HG03520 (cell line): Measurements from ENCODE around the gene SPIRE1.
"Not testable (repeated sequence)": the region's sequence is repeated elsewhere in the genome, so short reads cannot be mapped to it uniquely, and the experiment has no call there.

Experiments
- ATAC-seq: cut with Tn5 transposase; IDR thresholded peaks from one replicate; pipeline ENCODE4 v1.9.1; 2021; ENCODE audit warnings: mild to moderate bottlenecking, moderate library complexity; ENCODE audit not compliant: unreplicated experiment

Gene SPIRE1

DNA sequence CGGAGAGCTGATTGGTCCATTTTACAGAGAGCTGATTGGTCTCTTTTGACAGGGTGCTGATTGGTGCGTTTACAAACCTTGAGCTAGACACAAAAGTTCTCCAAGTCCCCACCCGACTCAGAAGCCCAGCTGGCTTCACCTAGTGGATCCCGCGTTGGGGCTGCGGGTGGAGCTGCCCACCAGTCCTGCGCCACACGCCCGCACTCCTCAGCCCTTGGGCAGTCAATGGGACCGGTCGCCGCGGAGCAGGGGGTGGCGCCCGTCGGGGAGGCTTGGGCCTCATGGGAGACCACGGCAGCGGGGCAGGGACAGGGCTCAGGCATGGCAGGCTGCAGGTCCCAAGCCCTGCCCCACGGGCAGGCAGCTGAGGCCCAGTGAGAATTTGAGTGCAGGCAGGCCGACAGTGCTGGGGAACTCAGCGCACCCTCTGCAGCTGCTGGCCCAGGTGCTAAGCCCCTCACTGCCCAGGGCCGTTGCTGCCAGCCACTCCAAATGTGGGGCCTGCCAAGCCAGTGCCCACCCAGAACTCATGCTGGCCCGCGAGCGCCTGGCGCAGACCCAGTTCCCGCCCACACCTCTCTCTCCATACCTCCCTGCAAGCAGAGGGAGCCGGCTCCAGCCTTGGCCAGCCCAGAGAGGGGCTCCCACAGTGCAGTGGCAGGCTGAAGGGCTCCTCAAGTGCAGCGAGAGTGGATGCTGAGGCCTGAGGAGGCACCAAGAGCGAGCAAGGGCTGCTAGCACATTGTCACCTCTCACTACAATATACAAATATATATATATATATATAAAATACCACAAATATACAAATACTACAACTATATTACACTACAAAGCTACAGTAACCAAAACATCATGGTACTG, 100.7 kb downstream of the SPIRE1 start:
- no peak for ATAC-seq

DNA sequence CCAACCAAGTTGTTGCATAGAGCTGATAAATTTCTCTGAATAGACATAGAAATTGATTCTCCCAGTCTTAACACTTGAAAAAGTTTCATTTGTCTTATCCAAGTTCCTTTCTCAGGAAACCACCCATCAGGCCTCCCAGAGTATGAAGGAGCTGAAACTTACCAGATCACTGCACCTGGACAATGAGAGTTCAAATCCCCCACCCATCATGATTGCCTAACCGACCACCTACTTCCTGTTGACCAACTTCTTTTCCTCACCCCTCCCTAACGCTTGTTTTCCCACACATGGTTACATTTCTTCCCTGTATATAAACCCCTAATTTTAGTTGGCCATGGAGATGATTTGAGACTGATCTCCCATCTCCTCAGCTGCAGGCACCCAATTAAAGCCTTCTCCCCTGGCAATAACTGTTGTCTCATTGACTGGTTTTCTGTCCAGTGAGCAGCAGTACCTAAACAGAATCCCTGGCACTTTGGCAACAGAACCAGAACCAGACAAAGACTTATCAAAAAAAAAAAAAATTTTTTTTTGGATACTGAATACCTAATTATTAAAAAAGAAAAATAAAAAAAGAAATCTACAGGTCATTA, 103.0 kb downstream of the SPIRE1 start:
- no peak for ATAC-seq

DNA sequence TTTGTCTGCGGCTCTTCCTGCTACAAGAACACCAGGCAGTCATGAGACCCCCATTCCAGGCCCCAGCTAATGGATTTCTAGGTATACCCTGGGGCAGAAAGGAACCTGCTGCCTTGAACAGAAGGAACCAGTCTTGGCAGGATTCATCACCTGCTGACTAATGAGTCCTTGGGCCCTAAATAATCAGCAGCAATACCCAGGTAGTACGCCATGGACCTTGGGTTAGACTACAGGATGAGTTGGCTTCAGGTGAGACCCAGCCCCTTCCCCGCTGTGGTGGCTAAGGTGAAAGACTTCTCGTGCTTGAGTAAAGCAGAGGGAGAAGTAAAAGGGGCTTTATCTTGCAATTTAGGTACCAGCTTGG, 105.0 kb downstream of the SPIRE1 start:
- no peak for ATAC-seq

DNA sequence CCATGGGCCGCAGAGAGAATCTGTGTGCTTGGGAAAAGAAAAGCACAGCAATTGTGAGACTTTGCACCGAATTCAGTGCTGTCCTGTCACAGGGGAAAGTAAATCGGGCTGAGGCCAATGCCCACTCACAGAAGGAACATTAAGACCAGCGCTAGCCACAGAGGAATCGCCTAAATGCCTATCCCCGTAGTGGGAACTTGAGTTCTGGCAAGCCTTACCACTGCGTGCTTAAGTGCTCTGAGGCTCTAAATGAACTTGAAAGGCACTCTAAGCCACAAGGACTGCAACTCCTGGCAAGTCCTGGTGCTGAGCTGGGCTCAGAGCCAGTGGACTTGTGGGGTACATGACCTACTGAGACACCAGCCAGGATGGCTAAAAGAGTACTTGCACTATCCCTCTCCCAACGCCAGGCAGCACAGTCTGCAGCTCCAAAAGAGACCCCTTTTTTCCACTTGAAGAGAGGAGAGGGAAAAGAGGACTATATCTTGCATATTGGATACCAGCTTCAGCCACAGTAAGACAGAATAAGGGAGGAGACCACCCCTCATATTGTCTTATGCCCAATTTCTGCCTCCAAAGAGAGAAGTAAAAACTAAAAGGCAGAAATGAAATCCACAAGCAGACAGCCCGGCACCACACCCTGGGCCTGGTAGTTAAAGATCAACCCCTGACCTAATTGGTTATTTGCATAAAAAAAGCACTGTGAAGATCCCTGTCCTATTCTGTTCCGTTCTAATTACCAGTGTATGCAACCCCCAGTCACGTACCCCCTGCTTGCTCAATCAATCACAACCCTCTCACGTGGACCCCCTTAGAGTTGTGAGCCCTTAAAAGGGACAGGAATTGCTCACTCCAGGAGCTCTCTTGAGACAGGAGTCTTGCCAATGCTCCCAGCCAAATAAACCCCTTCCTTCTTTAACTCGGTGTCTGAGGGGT, 105.7 kb downstream of the SPIRE1 start:
- ATAC-seq: not testable (repeated sequence)

DNA sequence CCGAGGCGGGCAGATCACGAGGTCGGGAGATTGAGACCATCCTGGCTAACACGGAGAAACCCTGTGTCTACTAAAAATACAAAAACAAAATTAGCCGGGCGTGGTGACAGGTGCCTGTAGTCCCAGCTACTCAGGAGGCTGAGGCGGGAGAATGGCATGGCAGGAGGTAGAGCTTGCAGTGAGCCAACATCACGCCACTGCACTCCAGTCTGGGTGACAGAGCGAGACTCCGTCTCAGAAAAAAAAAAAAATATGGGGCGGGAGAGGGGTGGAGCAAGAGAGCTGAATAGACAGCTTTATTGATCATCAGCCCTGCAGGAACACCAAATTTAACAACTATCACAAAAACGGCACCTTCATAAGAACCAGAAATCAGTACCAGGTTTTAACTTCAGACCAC, 106.4 kb downstream of the SPIRE1 start:
- not testable (repeated sequence) for ATAC-seq

DNA sequence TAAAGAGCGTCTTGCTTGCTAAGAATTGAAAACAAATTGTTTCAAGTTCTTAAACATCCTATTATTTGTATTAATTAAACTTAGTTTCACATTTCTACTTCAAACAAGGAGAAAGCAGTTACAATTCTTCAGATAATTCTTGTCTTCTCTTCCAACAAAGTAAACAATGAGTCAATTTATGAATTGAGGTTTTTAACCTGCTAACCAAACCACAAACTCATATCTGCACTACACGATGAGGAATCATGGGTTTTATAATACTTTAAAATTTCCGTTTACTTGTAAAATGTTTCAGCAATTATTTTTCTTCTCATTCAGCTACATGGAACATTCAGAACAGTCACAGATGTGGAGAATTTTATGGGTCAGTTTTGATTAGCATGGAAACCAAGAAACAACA, 114.2 kb downstream of the SPIRE1 start:
- no peak for ATAC-seq

DNA sequence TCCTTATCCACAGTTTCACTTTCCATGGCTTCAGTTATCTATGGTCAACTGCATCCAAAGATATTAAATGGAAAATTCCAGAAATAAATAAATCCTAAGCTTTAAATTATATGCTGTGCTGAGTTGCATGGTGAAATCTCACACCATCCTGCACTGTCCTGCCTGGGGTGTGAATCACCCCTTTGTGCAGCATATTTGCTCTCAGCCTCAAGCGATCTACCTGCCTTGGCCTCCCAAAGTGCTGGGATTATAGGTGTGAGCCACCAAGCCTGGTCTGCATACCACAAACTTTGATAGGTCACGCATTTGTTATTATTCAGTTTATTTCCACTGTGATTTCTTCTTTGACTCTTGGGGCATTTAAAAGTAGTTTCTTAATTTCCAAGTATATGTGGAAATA, 117.2 kb downstream of the SPIRE1 start:
- no peak for ATAC-seq

DNA sequence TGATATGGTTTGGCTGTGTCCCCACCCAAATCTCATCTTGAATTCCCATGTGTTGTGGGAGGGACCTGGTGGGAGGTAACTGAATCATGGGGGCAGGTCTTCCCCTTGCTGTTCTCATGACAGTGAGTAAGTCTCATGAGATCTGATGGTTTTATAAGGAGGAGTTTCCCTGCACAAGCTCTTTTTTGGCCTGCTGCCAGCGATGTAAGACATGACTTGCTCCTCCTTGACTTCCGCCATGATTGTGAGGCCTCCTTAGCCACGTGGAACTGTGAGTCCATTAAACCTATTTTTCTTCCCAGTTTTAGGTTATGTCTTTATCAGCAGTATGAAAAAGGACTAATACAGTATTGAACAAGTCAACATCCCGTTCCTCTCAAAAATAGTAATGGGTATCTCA, 118.7 kb downstream of the SPIRE1 start:
- ATAC-seq: not testable (repeated sequence)

DNA sequence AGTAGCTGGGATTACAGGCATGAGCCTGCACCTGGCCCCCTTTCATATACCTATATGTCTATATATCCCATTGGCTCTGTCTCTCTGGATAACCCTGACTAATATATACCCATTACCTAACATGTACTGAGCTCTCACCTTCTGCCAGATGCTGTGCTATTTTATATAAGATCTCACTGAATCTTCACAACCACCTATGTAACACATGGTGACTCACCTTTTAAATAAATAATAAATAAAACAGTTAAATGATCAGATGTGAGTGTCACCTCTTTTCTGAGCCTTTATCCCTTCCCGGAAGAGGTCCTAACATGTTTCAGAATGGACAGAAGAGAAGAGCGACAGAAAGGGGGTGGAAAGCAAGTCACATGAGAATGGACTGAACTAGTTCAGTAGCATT, 123.1 kb downstream of the SPIRE1 start:
- ATAC-seq: no peak

DNA sequence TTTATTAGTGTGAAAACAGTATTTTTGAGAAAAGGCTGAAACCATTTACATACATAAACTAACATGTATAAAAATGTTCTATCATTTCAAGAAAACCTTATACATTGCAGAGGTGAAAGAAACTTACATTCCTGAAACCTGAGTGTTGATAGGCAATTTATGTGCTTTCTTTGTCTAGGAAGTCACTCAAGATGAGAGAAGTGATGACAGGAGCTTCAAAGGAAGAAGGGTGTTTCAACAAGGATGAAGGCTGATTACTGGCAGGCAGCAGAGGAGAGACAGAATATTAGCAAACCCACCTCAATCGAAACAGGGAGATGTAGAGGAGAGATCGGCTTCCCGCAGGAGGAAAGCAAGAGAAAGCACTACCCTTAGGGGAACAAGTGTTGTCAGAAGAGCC, 125.2 kb downstream of the SPIRE1 start:
- ATAC-seq: no peak

DNA sequence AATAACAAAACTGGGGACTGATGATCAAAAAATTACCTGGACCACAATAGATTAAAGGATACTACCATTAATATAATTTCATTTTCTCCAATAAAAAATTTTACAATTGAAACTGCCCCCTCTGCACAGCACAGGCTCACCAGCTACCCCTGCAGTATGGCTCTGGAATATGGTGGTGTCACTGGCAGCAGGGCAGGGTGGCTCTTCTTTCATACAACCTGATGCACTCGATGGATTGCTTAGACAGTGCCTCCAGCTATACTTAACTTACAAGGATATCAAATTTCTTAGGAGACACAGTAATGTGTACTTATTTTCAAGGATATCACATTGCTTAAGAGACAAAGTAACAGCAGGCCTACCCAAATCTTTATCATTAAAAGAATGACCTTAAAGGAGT, 126.2 kb downstream of the SPIRE1 start:
- no peak for ATAC-seq

DNA sequence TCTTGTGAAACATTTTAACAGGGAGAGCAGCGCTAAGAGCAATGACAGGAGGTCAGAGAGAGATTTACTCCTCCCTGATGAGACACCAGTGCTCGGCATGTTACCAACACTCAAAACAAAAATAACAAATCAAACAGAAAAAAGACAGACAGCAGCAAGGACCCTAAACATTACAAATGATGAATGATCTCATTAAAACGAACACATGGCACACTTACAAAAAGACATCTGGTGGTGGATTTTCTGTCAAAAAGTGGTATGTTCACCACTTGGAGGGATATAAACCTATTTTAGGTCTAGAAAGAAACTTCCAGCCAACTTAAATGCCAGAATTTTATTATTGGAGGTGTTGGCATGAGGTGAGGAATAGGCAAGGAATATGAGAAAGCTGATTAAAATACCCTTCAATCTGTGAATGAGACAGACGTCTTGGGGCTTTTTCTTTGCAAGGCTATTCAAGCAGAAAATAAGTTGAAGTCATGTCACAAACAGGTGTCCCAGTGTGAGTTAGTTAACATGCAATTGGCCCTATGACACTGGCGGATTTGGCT, 137.4 kb downstream of the SPIRE1 start:
- no peak for ATAC-seq

DNA sequence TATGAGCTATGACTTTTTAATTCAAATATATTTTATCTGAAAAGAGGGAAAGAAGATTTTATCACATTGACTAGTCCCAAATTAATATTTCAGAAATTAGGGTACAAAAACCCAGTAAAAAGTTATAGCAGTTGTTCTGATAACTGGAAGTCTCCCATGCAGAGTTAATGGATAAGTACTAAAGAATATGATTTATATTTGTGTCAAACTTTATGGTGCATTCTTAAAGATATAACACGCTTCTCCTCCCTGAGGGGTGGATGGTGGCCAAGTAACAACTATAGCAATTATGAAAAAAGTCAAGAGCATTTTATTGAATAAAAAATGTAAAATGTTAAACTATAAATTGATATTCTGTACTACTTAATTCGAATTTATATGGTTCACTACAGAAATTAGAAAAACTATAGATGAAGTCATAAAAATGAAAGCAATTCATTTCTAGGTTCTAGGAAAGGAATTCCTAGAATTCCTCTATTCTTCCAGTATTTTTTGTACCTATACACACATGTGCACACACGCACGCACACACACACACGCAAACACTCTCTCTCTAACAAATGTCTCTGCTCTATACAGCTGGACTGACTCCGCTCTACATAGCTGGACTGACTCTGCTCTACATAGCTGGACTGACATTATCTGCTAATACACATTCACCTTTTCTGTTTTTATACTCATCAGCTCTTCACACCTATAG, 138.9 kb downstream of the SPIRE1 start:
- ATAC-seq: no peak

DNA sequence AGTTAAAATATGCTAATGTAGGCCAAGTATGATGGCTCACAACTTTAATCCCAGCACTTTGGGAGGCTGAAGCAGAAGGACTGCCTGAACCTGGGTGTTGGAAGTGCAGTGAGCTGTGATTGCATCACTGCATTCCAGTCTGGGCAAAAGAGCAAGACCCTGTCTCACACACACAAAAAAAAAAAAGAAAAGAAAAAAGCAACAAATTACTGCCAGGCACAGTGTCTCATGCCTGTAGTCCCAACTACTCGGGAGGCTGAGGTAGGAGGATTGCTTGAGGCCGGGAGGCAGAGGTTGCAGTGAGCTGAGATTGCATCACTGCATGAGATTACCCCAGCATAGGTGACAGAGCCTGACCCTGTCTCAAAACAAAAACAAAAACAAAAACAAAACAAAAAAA, 139.6 kb downstream of the SPIRE1 start:
- no peak for ATAC-seq

DNA sequence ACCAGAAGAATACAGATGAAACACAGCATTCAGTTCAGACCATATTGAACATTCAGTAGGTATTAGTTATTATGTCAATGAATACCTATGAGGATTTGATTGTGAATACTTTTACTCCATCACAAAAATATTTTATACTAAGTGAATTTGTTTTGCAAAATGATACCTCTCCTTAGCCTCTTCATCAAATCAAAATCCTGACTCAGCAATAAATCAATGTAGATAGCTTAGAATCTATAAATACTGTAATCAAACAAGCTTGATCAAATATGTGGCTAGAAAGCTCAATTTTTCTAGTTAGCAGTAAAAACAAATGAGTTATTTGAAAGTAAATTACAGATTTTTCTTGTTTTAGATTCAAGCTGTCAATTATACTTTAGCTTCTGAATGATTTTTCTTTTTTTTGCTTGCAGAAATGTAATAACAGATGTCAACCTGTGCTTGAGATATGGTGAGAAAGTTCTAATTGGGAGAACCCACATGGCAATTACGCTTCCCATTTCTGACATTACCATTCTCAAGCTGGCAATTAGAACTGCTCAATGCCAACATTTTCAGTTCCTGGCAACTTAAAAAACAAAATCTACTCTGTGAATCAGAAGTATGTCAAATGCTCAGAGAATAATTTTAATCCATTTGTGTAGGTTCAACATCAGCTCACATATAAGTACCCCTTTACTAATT, 140.6 kb downstream of the SPIRE1 start:
- no peak for ATAC-seq

DNA sequence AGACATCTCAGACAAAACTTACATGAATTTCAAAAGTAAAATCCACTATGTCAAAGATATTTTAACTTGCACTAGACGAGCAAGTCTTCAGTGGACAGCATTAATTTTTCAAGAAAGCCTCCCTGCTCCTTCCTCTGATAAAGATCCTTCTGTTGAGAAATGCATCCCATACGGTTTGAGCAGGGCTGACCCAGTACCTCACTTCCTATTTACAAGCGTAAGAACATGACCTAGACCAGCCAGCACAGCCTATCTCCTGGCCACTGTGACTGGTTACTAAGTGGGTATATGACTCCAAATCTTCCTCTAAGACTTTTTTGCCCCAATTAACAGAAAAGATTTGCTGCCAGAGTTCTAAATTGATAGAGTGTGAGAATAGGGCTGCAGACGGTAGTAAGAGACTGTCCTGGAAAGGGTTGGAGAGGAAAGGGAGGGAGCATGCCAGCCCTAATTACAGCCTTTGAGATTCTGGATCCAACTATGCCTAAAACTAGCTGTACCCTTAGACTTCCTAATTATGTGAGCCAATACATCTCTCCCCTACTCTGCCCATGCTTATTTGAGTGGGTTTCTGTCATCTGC, 141.8 kb downstream of the SPIRE1 start:
- ATAC-seq: no peak

DNA sequence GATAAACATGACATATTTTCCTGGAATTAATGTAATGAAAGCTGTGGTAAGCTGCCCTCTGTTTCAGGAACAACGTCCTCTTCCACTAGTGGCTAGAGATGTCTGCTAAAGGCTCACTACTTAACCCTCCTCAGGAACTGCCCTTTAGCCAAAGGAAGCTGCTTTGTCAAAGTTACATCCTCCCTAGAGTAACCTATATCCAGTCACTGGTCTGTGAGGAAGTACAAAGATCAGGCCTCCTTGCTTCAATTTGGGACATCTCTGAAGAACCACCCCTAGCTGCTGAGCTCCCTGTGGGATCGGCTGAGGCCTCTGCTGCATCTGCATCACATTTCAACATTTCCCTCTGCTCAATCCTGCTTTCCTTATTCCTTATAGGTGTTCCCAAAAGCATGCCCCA, 142.4 kb downstream of the SPIRE1 start:
- no peak for ATAC-seq

DNA sequence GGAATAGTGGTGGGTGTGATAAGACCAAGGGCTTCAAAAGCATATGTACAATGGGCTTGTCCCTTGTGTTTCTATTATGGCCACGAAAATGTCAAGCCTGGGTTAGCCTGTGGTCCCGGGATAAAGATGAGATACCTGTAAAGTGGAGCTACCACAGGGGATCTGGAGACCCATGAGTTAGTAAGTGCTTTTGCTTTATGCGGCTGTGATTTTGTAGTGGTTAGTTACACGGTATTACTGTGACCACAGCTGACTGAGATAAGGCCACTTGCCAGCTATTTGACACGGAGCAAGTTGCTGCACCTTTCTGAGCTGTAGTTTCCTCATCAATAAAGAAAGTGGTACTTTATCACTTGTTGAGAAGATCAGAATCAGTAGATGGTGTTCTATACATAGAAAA, 150.9 kb downstream of the SPIRE1 start:
- ATAC-seq: no peak

DNA sequence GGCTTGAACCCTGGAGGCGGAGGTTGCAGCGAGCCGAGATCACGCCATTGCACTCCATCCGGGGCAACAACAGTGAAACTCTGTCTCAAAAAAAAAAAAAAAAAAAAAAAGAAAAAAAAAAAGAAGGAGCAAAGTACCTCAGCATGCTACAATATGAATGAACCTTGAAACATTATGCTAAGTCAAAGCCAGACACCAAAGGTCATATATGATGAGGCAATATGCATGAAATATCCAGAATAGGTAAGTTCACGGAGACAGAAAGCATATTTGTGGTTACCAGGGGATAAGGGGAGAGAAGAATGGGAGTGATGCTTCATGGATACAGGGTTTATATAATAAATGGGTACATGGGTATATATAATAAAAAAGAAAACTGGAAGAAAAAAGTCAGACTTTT, 156.9 kb downstream of the SPIRE1 start:
- no peak for ATAC-seq

DNA sequence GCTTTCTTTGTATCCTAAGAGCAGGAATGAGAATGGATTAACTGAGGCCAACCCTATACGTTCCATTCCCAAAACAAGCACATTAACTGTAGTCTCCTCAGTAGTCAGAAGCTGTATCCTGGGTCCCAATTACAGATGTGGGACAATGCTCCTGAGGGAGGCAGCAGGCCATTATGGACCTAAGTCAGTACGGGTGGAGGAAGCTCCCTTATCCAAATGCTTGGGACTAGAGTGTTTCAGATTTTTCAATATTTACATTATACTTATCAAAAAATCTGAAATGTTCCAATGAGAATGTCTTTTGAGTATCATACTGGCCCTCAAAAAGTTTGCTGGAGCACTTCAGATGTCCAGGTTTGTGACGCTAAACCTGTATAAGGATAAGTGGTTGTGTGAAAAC, 160.1 kb downstream of the SPIRE1 start:
- no peak for ATAC-seq
